ENCODE results near the gene CCSER1. TPM values are rescaled to one million over a fixed set of nuclear protein-coding genes. Genes with fewer than 3 reads are reported as not detected.
"Not testable (repeated sequence)": the region's sequence is repeated elsewhere in the genome, so short reads cannot be mapped to it uniquely, and the experiment has no call there.

Gene CCSER1
- total and polyA plus RNA-seq, 2 donors (not counting 1 experiment from before 2014, with no cell fraction given), result 10.7 to 39.5 TPM

DNA sequence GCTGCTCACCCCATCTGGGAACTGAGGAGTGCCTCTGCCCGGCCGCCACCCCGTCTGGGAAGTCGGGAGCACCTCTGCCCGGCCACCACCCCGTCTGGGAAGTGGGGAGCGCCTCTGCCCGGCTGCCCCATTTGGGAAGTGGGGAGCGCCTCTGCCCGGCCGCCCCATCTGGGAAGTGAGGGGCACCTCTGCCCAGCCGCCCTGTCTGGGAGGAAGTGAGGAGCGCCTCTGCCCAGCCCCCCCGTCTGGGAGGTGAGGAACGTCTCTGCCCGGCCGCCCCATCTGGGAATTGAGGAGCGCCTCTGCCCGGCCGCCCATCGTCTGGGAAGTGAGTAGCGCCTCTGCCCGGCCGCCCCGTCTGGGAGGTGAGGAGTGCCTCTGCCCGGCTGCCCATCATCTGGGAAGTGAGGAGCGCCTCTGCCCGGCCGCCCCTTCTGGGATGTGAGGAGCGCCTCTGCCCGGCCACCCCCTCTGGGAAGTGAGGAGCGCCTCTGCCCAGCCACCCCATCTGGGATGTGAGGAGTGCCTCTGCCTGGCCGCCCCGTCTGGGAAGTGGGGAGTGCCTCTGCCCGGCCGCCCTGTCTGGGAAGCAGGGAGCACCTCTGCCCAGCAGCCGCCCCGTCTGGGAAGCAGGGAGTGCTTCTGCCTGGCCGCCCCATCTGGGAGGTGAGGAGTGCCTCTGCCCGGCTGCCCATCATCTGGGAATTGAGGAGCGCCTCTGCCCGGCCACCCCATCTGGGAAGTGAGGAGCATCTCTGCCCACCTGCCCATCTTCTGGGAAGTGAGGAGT, 1040.9 kb downstream of the CCSER1 start:
- H3K27ac ChIP-seq (ENCODE audit: low read length in 2 of 2); CTCF ChIA-PET; DNase-seq; intact Hi-C loops (cut with micrococcal nuclease); ATAC-seq (ENCODE audit: low read depth); H3K27ac Mint-ChIP-seq; H3K36me3 ChIP-seq (replicated peaks in 1 of 2; ENCODE audit: control extremely low read depth in 1 of 2, control insufficient read depth in 1 of 2, extremely low read depth in 1 of 2, insufficient read depth in 2 of 2, low read length in 1 of 2); H3K4me3 Mint-ChIP-seq; H3K9ac ChIP-seq (ENCODE audit: low read length); H3K4me3 ChIP-seq (ENCODE audit: control extremely low read depth in 1 of 5, extremely low read depth in 1 of 5, insufficient read depth in 1 of 5, low read depth in 2 of 5, low read length in 4 of 5); POLR2A ChIA-PET; H4K20me1 ChIP-seq (ENCODE audit: control insufficient read depth, insufficient read depth, low read length, poor library complexity, severe bottlenecking); H3K4me1 ChIP-seq (ENCODE audit: control insufficient read depth in 2 of 2, insufficient read depth in 2 of 2, low read length in 2 of 2); H3K27me3 Mint-ChIP-seq; H3K79me2 ChIP-seq (ENCODE audit: control insufficient read depth, insufficient read depth, low read length); H3K9me3 Mint-ChIP-seq (ENCODE audit: insufficient read depth); H3K4me2 ChIP-seq (replicated peaks; ENCODE audit: low read depth, low read length, poor library complexity, severe bottlenecking); H2AFZ ChIP-seq (ENCODE audit: insufficient read depth, low read depth, low read length, poor library complexity, severe bottlenecking); H3K27me3 ChIP-seq (replicated peaks in 1 of 4; ENCODE audit: control extremely low read depth in 1 of 4, control insufficient read depth in 3 of 4, insufficient read depth in 4 of 4, low read length in 3 of 4); H3K4me1 Mint-ChIP-seq: not testable (repeated sequence)
- peaks cover 0 to 21% (median 3%) of the 10 kb centered on the region in 3 donors for H3K9me3 ChIP-seq (ENCODE audit: control extremely low read depth in 1 of 3, control insufficient read depth in 2 of 3, insufficient read depth in 1 of 3, low read length in 2 of 3)
- 94% methylated on average over 38 of the region's 42 CpGs for WGBS (ENCODE audit: insufficient coverage)

DNA sequence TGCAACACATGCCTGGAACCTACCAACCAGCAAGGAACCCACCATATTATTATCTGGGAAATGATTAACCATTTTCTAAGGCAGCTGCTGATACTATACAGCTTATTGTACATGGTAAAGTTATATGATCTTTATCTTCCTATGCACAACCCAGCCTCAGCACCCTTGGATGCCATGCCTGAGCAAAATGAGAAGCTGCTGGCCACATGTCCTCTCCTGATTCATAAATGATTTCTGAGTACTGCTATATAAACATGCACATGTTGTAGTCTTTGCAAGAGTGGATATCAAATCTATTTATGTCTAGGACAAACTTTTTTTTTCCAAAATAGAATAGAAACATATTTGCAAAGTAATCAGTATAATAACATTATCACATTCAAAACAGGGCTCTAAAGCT, 1043.6 kb downstream of the CCSER1 start:
- H3K4me1 ChIP-seq (ENCODE audit: control insufficient read depth in 2 of 2, insufficient read depth in 2 of 2, low read length in 2 of 2), result no peaks in the 10 kb centered on the region
- peaks cover 0 to 14% (median 3%) of the 10 kb centered on the region in 3 donors for H3K9me3 ChIP-seq (ENCODE audit: control extremely low read depth in 1 of 3, control insufficient read depth in 2 of 3, insufficient read depth in 1 of 3, low read length in 2 of 3)
- no peak overlapping the region for H3K27ac ChIP-seq (ENCODE audit: low read length in 2 of 2)
- H3K4me1 Mint-ChIP-seq, result no peaks in the 10 kb centered on the region
- no peak for DNase-seq
- no peak overlapping the region for H3K9ac ChIP-seq (ENCODE audit: low read length)
- no peaks in the 10 kb centered on the region for H3K9me3 Mint-ChIP-seq (ENCODE audit: insufficient read depth)
- ATAC-seq (ENCODE audit: low read depth), result no peak
- H3K27ac Mint-ChIP-seq, result no peak overlapping the region
- no peak overlapping the region for H2AFZ ChIP-seq (ENCODE audit: insufficient read depth, low read depth, low read length, poor library complexity, severe bottlenecking)
- no peaks in the 10 kb centered on the region for H3K27me3 ChIP-seq (replicated peaks in 1 of 4; ENCODE audit: control extremely low read depth in 1 of 4, control insufficient read depth in 3 of 4, insufficient read depth in 4 of 4, low read length in 3 of 4)
- H3K4me3 Mint-ChIP-seq, result no peak overlapping the region
- no peak overlapping the region for H3K4me2 ChIP-seq (replicated peaks; ENCODE audit: low read depth, low read length, poor library complexity, severe bottlenecking)
- no peaks in the 10 kb centered on the region for H3K36me3 ChIP-seq (replicated peaks in 1 of 2; ENCODE audit: control extremely low read depth in 1 of 2, control insufficient read depth in 1 of 2, extremely low read depth in 1 of 2, insufficient read depth in 2 of 2, low read length in 1 of 2)
- no peak overlapping the region for H3K4me3 ChIP-seq (ENCODE audit: control extremely low read depth in 1 of 5, extremely low read depth in 1 of 5, insufficient read depth in 1 of 5, low read depth in 2 of 5, low read length in 4 of 5)
- H4K20me1 ChIP-seq (ENCODE audit: control insufficient read depth, insufficient read depth, low read length, poor library complexity, severe bottlenecking), result no peaks in the 10 kb centered on the region
- no peaks in the 10 kb centered on the region for H3K27me3 Mint-ChIP-seq
- TF ChIP-seq, protein P1, sequence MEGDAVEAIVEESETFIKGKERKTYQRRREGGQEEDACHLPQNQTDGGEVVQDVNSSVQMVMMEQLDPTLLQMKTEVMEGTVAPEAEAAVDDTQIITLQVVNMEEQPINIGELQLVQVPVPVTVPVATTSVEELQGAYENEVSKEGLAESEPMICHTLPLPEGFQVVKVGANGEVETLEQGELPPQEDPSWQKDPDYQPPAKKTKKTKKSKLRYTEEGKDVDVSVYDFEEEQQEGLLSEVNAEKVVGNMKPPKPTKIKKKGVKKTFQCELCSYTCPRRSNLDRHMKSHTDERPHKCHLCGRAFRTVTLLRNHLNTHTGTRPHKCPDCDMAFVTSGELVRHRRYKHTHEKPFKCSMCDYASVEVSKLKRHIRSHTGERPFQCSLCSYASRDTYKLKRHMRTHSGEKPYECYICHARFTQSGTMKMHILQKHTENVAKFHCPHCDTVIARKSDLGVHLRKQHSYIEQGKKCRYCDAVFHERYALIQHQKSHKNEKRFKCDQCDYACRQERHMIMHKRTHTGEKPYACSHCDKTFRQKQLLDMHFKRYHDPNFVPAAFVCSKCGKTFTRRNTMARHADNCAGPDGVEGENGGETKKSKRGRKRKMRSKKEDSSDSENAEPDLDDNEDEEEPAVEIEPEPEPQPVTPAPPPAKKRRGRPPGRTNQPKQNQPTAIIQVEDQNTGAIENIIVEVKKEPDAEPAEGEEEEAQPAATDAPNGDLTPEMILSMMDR (IDR thresholded peaks at IDR 0.05), result no peak
- no peaks in the 10 kb centered on the region for H3K79me2 ChIP-seq (ENCODE audit: control insufficient read depth, insufficient read depth, low read length)
- intact Hi-C loops (cut with micrococcal nuclease), result no loop called here
- ChIA-PET CTCF (no interaction called here), POLR2A (no interaction called here)

Data from B cell (primary cell).